H1 (cell line): ENCODE results near the gene NUBPL. TPM values are rescaled to one million over a fixed set of nuclear protein-coding genes. Genes with fewer than 3 reads are reported as not detected.

Experiments used
- BRCA1 ChIP-seq: IDR thresholded peaks from 2 replicates; pipeline ENCODE4 v1.6.1; 2012; ENCODE audit warnings: low read depth, low read length, improper control_type of control experiment
- CHD7 ChIP-seq: fragments of 300-600 bp; sonication (generic); IDR thresholded peaks from 2 replicates; pipeline ENCODE4 v1.7.1; 2012; ENCODE audit warnings: low read length, moderate library complexity, mild to moderate bottlenecking, inconsistent platforms; ENCODE audit not compliant: insufficient replicate concordance
- TEAD4 ChIP-seq: IDR thresholded peaks from 2 replicates; pipeline ENCODE4 v1.6.1; 2012; ENCODE audit warnings: low read depth, low read length, inconsistent platforms, mixed read lengths
- polyA plus RNA-seq, 7 experiments: library from polyadenylated mRNA; depleted of rRNA in 3 of 7; stranded (reverse) in 5 of 7; unstranded in 2 of 7; fragments of >200 nt in 5 of 7; fragments of 200-250 nt in 2 of 7; gene quantifications; 1 replicate in 5 of 7; 2 replicates in 1 of 7; 4 replicates in 1 of 7; pipeline versions ENCODE4 v1.2.1 to v1.2.3, GENCODE V29; 2011 to 2013; ENCODE audit warnings: missing spikeins in 2 of 7, mixed read lengths in 2 of 7
- total RNA-seq: library from RNA; stranded (reverse); fragmentation: NEBNext Ultra II Directional; extraction: Animal tissue kit (Norgen Biotek cat#: 25700); gene quantifications from 2 replicates; pipeline ENCODE4 v1.2.1, GENCODE V29; 2021

NUBPL gene
- total and polyA plus RNA-seq, 2 of the 8 experiments (the other 6 are each of a cell fraction or from before 2014, with no cell fraction given), result 1.6 to 6.8 TPM

- TF ChIP-seq CHD7, result no peak
- no peak for TF ChIP-seq TEAD4
- no peak for TF ChIP-seq BRCA1
These were observed 216.1 kb downstream of the NUBPL start (continued) for GRCh38 chr14:31777312-31777711.
